B cell (primary cell): ENCODE measurements around the gene HFE. TPM values are rescaled to one million over a fixed set of nuclear protein-coding genes. Genes with fewer than 3 reads are reported as not detected.
"Not testable (repeated sequence)": the region's sequence is repeated elsewhere in the genome, so short reads cannot be mapped to it uniquely, and the experiment has no call there.

ENCODE experiments used
- ATAC-seq: fragments of 200-7000 bp; cut with Tn5 transposase; one replicate; pipeline ENCODE4 v1.10.0; 2021; ENCODE audit warnings: low read depth, mild to moderate bottlenecking, moderate number of reproducible peaks, moderate library complexity
- CTCF ChIA-PET: fragments of 350-600 bp; sonication (Branson Sonifier 250); formaldehyde crosslinking; loops from one replicate; lab custom pipeline; 2021; ENCODE audit warnings: antibody characterized with exemption, inconsistent platforms; lab: Charles Lee
- POLR2A ChIA-PET: fragments of 350-600 bp; sonication (Branson Sonifier 250); formaldehyde crosslinking; loops from one replicate; lab custom pipeline; 2021; ENCODE audit warnings: antibody characterized with exemption; lab: Charles Lee
- DNase-seq: peaks from one replicate; pipeline ENCODE4 v3.0.0; 2013
- H2AFZ ChIP-seq: 2 replicates; pipeline ENCODE4 v1.6.1; 2012; ENCODE audit warnings: mild to moderate bottlenecking, low read depth, low read length; ENCODE audit not compliant: insufficient read depth, poor library complexity, severe bottlenecking
- H3K27ac ChIP-seq, 2 donors: 1 replicate in 1 of 2; 2 replicates in 1 of 2; pipeline ENCODE4 v1.5.1; 2012 to 2013; ENCODE audit warnings: low read length in 2 of 2, mild to moderate bottlenecking in 2 of 2, moderate library complexity in 1 of 2
- H3K27me3 ChIP-seq, 4 experiments: fragments of 200-600 bp in 1 of 4; sonication (generic) in 1 of 4; replicated peaks in 1 of 4; 1 replicate in 2 of 4; 2 replicates in 2 of 4; pipeline versions ENCODE4 v1.6.1 to v1.7.0; 2013 to 2016; ENCODE audit warnings: low read length in 3 of 4, mild to moderate bottlenecking in 2 of 4, mixed read lengths in 1 of 4, moderate library complexity in 1 of 4; ENCODE audit not compliant: insufficient read depth in 4 of 4, control insufficient read depth in 3 of 4; ENCODE audit errors: control extremely low read depth in 1 of 4
- H3K36me3 ChIP-seq, 2 experiments: replicated peaks in 1 of 2; 1 replicate in 1 of 2; 2 replicates in 1 of 2; pipeline versions ENCODE4 v1.6.1 to v1.7.1; 2013; ENCODE audit warnings: low read length in 1 of 2; ENCODE audit not compliant: insufficient read depth in 2 of 2, control insufficient read depth in 1 of 2; ENCODE audit errors: control extremely low read depth in 1 of 2, extremely low read depth in 1 of 2
- H3K4me1 ChIP-seq, 2 donors: fragments of 200-600 bp in 1 of 2; sonication (generic) in 1 of 2; 1 replicate in 1 of 2; 2 replicates in 1 of 2; pipeline versions ENCODE4 v1.5.1 to v1.6.1; 2013 to 2017; ENCODE audit warnings: low read length in 2 of 2; ENCODE audit not compliant: control insufficient read depth in 2 of 2, insufficient read depth in 2 of 2
- H3K4me2 ChIP-seq: replicated peaks from 2 replicates; pipeline ENCODE3; 2012; ENCODE audit warnings: mild to moderate bottlenecking, low read depth, low read length; ENCODE audit not compliant: poor library complexity, severe bottlenecking
- H3K4me3 ChIP-seq, 5 experiments: fragments of 200-600 bp in 1 of 5; sonication (generic) in 1 of 5; 1 replicate in 3 of 5; 2 replicates in 2 of 5; pipeline versions ENCODE4 v1.5.1 to v1.7.0; 2011 to 2016; ENCODE audit warnings: low read length in 4 of 5, mild to moderate bottlenecking in 4 of 5, low read depth in 2 of 5, control low read depth in 1 of 5, moderate library complexity in 1 of 5; ENCODE audit not compliant: insufficient read depth in 1 of 5; ENCODE audit errors: control extremely low read depth in 1 of 5, extremely low read depth in 1 of 5
- H3K79me2 ChIP-seq: fragments of 200-600 bp; sonication (generic); one replicate; pipeline ENCODE4 v1.6.0; 2016; ENCODE audit warnings: low read length; ENCODE audit not compliant: control insufficient read depth, insufficient read depth
- H3K9ac ChIP-seq: fragments of 200-600 bp; sonication (generic); 2 replicates; pipeline ENCODE4 v1.6.1; 2017; ENCODE audit warnings: mild to moderate bottlenecking, low read length, moderate library complexity
- H3K9me3 ChIP-seq, 3 donors: one replicate each; pipeline versions ENCODE4 v1.6.1 to v1.7.1; 2013; ENCODE audit warnings: low read length in 2 of 3; ENCODE audit not compliant: control insufficient read depth in 2 of 3, insufficient read depth in 1 of 3; ENCODE audit errors: control extremely low read depth in 1 of 3
- H4K20me1 ChIP-seq: 2 replicates; pipeline ENCODE4 v1.6.0; 2012; ENCODE audit warnings: mild to moderate bottlenecking, low read length; ENCODE audit not compliant: insufficient read depth, control insufficient read depth, poor library complexity, severe bottlenecking
- H3K27ac Mint-ChIP-seq: one replicate; pipeline ENCODE4 v1.8.0; 2021; ENCODE audit warnings: mixed read lengths
- H3K27me3 Mint-ChIP-seq: one replicate; pipeline ENCODE4 v1.8.0; 2021; ENCODE audit warnings: mixed read lengths
- H3K4me1 Mint-ChIP-seq: one replicate; pipeline ENCODE4 v1.8.0; 2021; ENCODE audit warnings: mixed read lengths
- H3K4me3 Mint-ChIP-seq: one replicate; pipeline ENCODE4 v1.8.0; 2021; ENCODE audit warnings: mixed read lengths
- H3K9me3 Mint-ChIP-seq: one replicate; pipeline ENCODE4 v1.8.0; 2022; ENCODE audit warnings: mixed read lengths; ENCODE audit not compliant: insufficient read depth
- CTCF ChIP-seq: fragments of 200-600 bp; IDR thresholded peaks from one replicate; pipeline ENCODE4 v1.8.0; 2022; ENCODE audit warnings: antibody characterized with exemption, mild to moderate bottlenecking
- EZH2 ChIP-seq: IDR thresholded peaks from 2 replicates; pipeline ENCODE4 v1.6.1; 2012; ENCODE audit warnings: borderline replicate concordance, low read depth, mild to moderate bottlenecking, moderate library complexity, low read length; ENCODE audit not compliant: insufficient read depth, poor library complexity, severe bottlenecking
- WGBS: methylation state at CpG from one replicate; pipeline ENCODE4 v1.1.5; 2013; ENCODE audit warnings: missing lambda C conversion rate; ENCODE audit not compliant: insufficient coverage; 5-methylcytosine and 5-hydroxymethylcytosine counted together
- intact Hi-C: fragments of 100-400 bp; cut with micrococcal nuclease; formaldehyde crosslinking; loops from one replicate; pipeline ENCODE4 v1.10.0; 2022
- polyA plus RNA-seq: library from polyadenylated mRNA; depleted of rRNA; stranded (reverse); fragments of >200 nt; gene quantifications from 2 replicates; pipeline ENCODE4 v1.2.3, GENCODE V29; 2012
- total RNA-seq, 2 donors: library from RNA; stranded (reverse); fragments of 120-200 nt in 1 of 2; gene quantifications; 1 replicate in 1 of 2; 2 replicates in 1 of 2; pipeline versions ENCODE4 v1.2.3 to v1.2.4, GENCODE V29; 2013 to 2022

Gene HFE
- total and polyA plus RNA-seq, 2 donors (not counting 1 experiment from before 2014, with no cell fraction given), result 5.9 to 6.3 TPM

- H3K27ac ChIP-seq, result no peak overlapping the region
- ChIA-PET POLR2A (interaction anchor here (0.6 kb wide), 2 partner anchors 41 to 1788 kb away, joined by 3 to 6 read pairs; no protein-coding TSS in a partner anchor), CTCF (interaction anchor here (1.4 to 1.8 kb wide), 2 partner anchors 17 to 49 kb away, joined by 5 to 6 read pairs; a partner anchor contains a TSS)
- no peaks in the 10 kb centered on the region for H3K27me3 ChIP-seq
- H3K27ac Mint-ChIP-seq, result no peak overlapping the region
- no peak overlapping the region for H2AFZ ChIP-seq
- no peaks in the 10 kb centered on the region for H3K27me3 Mint-ChIP-seq
- no peak overlapping the region for H3K4me3 ChIP-seq
- no peaks in the 10 kb centered on the region for H4K20me1 ChIP-seq
- ATAC-seq (no peak), DNase-seq (no peak)
- TF ChIP-seq EZH2, result no peak
- TF ChIP-seq CTCF, result no peak
- intact Hi-C loops, result no loop called here
- H3K4me1 ChIP-seq, result peaks cover 8 to 19% of the 10 kb centered on the region in 2 donors
- H3K9ac ChIP-seq, result no peak overlapping the region
- H3K36me3 ChIP-seq, result no peaks in the 10 kb centered on the region
- WGBS, result no CpG with 5 or more reads among the region's 2 CpGs
- H3K79me2 ChIP-seq, result no peaks in the 10 kb centered on the region
- no peaks in the 10 kb centered on the region for H3K9me3 Mint-ChIP-seq
- H3K4me1 Mint-ChIP-seq, result peaks cover 13% of the 10 kb centered on the region
- H3K4me3 Mint-ChIP-seq, result no peak overlapping the region
- no peak overlapping the region for H3K4me2 ChIP-seq
- H3K9me3 ChIP-seq, result peaks cover 0 to 8% (median 0%) of the 10 kb centered on the region in 3 donors
Observed at GRCh38 chr6:26048590-26048989, 38.6 kb upstream of the HFE start.

DNA sequence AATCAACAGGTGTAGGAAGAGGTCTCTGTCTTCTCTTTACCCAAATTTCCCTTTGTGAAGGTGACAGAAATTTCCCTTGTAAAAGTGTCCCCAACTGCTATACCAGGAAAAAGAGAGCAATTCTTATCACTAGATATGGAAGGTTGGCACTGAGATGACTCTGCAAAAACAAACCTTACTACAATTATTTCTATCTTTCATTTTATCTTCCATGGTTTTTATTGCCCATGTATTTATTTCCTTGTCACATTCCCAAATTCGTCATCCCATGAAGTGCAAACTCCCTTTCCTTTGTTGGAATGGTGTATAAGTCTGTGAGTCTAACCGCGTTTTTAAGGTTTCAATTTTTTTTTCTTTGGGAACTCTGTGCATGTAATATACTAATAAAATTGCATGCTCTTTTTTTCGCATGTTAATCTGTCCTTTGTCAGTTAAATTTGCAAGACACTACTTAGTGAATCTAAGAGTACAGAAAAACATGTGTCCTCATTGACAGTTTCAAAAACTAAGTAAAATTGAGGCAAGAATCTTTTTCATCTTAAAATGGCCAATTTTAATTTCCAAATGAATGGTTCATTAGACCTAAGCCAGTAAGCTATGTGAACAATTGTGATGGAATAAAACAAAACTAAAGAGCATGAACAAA, 35.4 kb upstream of the HFE start:
- no peak for DNase-seq
- peaks cover 12% of the 10 kb centered on the region for H3K4me1 Mint-ChIP-seq
- POLR2A ChIA-PET, result interaction anchor here (1.0 to 7.7 kb wide), 2 partner anchors 7 to 30 kb away, joined by 3 to 93 read pairs; a partner anchor contains a TSS
- ATAC-seq, result no peak
- intact Hi-C loops, result no loop called here
- Histone ChIP-seq H3K4me1 (peaks cover 8 to 12% of the 10 kb centered on the region in 2 donors), H3K27ac (no peak overlapping the region), H3K4me3 (no peak overlapping the region), H3K79me2 (no peaks in the 10 kb centered on the region), H4K20me1 (no peaks in the 10 kb centered on the region), H3K36me3 (no peaks in the 10 kb centered on the region), H2AFZ (no peak overlapping the region), H3K27me3 (no peaks in the 10 kb centered on the region), H3K9me3 (no peaks in the 10 kb centered on the region), H3K4me2 (no peak overlapping the region), H3K9ac (no peak overlapping the region)
- no CpG with 5 or more reads among the region's 4 CpGs for WGBS
- no peak overlapping the region for H3K4me3 Mint-ChIP-seq
- CTCF ChIA-PET, result interaction anchor here (0.7 kb wide), 1 partner anchor 18 kb away, joined by 3 read pairs; a partner anchor contains a TSS
- H3K27ac Mint-ChIP-seq, result no peak overlapping the region
- H3K9me3 Mint-ChIP-seq, result no peaks in the 10 kb centered on the region
- TF ChIP-seq EZH2, result no peak
- TF ChIP-seq CTCF, result no peak
- H3K27me3 Mint-ChIP-seq, result no peaks in the 10 kb centered on the region

DNA sequence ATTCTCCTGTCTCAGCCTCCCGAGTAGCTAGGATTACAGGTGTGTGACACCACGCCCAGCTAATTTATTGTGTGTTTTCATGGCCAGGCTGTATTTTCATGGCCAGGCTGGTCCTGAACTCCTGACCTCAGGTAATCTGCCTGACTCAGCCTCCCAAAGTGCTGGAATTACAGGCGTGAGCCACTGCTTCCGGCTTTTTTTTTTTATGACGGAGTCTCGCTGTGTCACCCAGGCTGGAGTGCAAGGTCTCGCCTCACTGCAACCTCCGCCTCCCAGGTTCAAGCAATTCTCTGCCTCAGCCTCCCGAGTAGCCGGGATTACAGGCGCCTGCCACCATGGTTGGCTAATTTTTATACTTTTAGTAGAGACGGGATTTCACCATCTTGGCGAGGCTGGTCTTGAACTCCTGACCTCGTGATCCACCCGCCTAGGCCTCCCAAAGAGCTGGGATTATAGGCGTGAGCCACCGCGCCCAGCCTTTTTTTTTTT, 34.4 kb upstream of the HFE start:
- H3K4me1 Mint-ChIP-seq, result peaks cover 14% of the 10 kb centered on the region
- H4K20me1 ChIP-seq, H3K27ac Mint-ChIP-seq, H3K9me3 ChIP-seq, H3K79me2 ChIP-seq, H3K4me2 ChIP-seq, DNase-seq, H3K4me3 ChIP-seq, H3K27me3 Mint-ChIP-seq, H3K36me3 ChIP-seq, H2AFZ ChIP-seq, H3K4me3 Mint-ChIP-seq, H3K9ac ChIP-seq, ATAC-seq, CTCF ChIA-PET, H3K9me3 Mint-ChIP-seq, H3K27me3 ChIP-seq, intact Hi-C loops, H3K27ac ChIP-seq: not testable (repeated sequence)
- 98% methylated on average over 13 of the region's 18 CpGs for WGBS
- POLR2A ChIA-PET, result interaction anchor here (0.6 to 7.7 kb wide), 3 partner anchors 8 to 537 kb away, joined by 3 to 93 read pairs (median 4); a partner anchor contains a TSS
- H3K4me1 ChIP-seq, result peaks cover 12 to 16% of the 10 kb centered on the region in 2 donors
